ENCODE measurements around the gene ARMC6.

Gene ARMC6

GRCh38 chr19:19033426-19034203, at the start of gene ARMC6, which contains the start of gene SUGP2:
TSS of gene ARMC6 (plus strand) at chr19:19033603. CDS start at chr19:19034210, 607 bp downstream.
TSS of gene SUGP2 (minus strand) at chr19:19033517. CDS start at chr19:19031071, 2,446 bp downstream.
- DNase-seq (ENCODE audit: insufficient read length, low spot score) (peak; percentile 93), FAIRE-seq (no peak)
- TF ChIP-seq POLR2A (IDR thresholded peaks at IDR 0.05; ENCODE audit: low read depth, low read length): peak; percentile 49

GRCh38 chr19:18984251-18984650, 49.2 kb upstream of the ARMC6 start:
- DNase-seq (ENCODE audit: insufficient read length, low spot score) (no peak), FAIRE-seq (no peak)
- TF ChIP-seq POLR2A (IDR thresholded peaks at IDR 0.05; ENCODE audit: low read depth, low read length): no peak

DNA sequence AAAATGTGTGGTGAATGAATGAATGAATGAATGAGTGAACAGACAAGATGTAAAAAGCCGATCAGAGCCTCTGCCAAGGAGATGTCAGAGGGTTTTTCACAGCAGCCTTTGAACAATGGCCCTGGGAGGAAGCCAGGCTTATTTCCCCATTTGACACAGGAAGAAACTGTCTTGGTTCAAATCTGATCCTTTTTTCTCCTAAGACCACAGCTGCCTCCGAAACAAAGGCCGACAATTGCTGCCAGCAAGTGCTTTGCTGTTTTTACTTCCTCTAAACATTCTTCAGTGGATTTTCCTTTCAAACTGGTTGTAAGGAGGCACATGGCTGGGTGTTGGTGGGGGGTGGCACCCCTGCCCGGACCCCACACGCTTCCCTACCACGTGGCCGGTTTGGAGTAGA, 48.1 kb upstream of the ARMC6 start:
- TF ChIP-seq POLR2A (IDR thresholded peaks at IDR 0.05; ENCODE audit: low read depth, low read length): no peak
- DNase-seq (ENCODE audit: insufficient read length, low spot score): no peak
- FAIRE-seq: no peak

GRCh38 chr19:18987456-18987855, 45.9 kb upstream of the ARMC6 start:
- FAIRE-seq: no peak
- no peak for DNase-seq (ENCODE audit: insufficient read length, low spot score)
- TF ChIP-seq POLR2A (IDR thresholded peaks at IDR 0.05; ENCODE audit: low read depth, low read length): no peak

GRCh38 chr19:18989316-18989715, 44.1 kb upstream of the ARMC6 start:
- FAIRE-seq (no peak), DNase-seq (ENCODE audit: insufficient read length, low spot score) (no peak)
- TF ChIP-seq POLR2A (IDR thresholded peaks at IDR 0.05; ENCODE audit: low read depth, low read length): no peak

GRCh38 chr19:18990128-18990708, 43.2 kb upstream of the ARMC6 start:
- no peak for DNase-seq (ENCODE audit: insufficient read length, low spot score)
- no peak for TF ChIP-seq POLR2A (IDR thresholded peaks at IDR 0.05; ENCODE audit: low read depth, low read length)

DNA sequence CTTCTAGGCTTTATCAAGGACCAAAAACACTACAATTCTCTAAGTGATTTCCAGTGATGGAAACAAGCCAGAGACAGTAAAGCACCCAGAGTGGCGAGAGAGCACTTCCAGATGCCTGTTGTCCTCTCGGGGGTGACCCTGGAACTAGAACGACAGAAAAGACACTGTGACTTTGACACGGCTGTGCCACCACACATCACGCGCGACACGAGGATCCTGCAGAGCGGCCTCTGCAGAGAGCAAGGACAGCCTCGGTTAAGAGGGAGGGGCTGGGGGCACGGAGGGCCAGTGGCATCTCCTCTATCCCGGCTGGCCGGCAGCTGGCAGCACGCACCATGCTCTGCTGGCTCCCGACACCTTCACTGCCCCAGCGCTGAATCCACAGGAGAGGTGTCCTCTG, 42.4 kb upstream of the ARMC6 start:
- TF ChIP-seq POLR2A (IDR thresholded peaks at IDR 0.05; ENCODE audit: low read depth, low read length): no peak
- no peak for DNase-seq (ENCODE audit: insufficient read length, low spot score)
- FAIRE-seq: no peak

More at GRCh38 chr19:18990128-18990708, 43.2 kb upstream of the ARMC6 start:
- FAIRE-seq: no peak

DNA sequence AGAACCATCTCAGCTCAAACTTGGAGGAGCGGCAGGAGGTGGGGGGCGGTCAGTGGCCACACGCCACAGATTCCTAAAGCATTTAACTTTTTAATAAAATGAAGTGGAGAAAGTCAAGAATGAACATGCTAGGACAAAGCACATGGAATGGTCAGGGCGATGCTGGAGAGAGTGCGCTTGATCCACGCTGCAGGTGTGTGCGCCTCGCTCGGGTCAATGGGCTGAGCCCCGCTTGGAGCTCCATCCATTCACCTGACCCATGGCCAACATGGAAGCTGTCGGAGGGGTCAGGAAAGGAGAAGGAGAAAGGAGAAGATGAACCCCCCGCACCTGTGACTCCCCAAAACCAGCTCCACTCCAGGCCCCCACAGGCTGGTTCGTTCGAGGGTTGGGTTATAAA, 41.9 kb upstream of the ARMC6 start:
- DNase-seq (ENCODE audit: insufficient read length, low spot score): no peak
- no peak for TF ChIP-seq POLR2A (IDR thresholded peaks at IDR 0.05; ENCODE audit: low read depth, low read length)
- no peak for FAIRE-seq

DNA sequence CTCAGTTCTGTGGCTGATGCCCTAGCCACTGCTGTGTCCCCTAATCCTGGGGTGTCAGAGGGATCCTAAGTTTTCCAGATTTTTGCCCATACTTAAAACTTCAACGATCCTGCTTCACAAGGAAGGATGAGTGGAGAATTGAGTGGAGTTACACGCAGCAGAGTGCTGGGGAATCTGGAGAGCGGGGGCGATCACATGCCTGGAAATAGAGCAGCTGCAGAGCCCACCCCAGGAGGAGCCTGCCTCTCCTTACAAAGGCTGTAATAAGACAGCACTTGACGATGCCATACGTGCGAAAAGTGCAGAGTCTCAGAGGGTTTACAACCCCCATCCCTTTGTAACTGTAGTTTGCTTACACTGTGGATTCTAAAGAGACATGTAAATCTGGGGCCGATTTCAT, 40.7 kb upstream of the ARMC6 start:
- TF ChIP-seq POLR2A (IDR thresholded peaks at IDR 0.05; ENCODE audit: low read depth, low read length): no peak
- DNase-seq (ENCODE audit: insufficient read length, low spot score): no peak
- FAIRE-seq: no peak

GRCh38 chr19:18993115-18993514, 40.3 kb upstream of the ARMC6 start:
- DNase-seq (ENCODE audit: insufficient read length, low spot score): no peak
- no peak for TF ChIP-seq POLR2A (IDR thresholded peaks at IDR 0.05; ENCODE audit: low read depth, low read length)
- FAIRE-seq: no peak

DNA sequence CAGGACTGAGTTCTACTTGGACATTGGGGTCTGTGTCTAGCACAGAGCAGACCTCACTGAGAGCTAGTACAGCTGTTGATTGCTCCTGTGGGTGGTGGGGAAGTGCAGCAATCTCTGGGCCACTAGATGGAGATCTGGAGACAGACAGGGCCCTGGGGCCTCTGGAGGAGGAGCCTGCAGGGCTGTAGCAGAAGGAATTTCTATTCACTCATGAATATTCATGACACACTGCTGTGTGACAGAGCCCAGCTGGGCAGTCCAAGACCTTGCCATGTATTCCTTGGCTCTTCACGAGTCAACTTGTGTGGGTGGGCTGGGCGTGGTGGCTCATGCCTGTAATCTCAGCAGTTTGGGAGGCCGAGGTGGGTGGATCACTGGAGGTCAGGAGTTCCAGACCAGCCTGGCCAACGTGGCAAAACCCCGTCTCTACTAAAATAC, 37.6 kb upstream of the ARMC6 start:
- no peak for TF ChIP-seq POLR2A (IDR thresholded peaks at IDR 0.05; ENCODE audit: low read depth, low read length)
- no peak for FAIRE-seq
- DNase-seq (ENCODE audit: insufficient read length, low spot score): peak; percentile 86

GRCh38 chr19:18996351-18996750, 37.1 kb upstream of the ARMC6 start:
- DNase-seq (ENCODE audit: insufficient read length, low spot score) (no peak), FAIRE-seq (no peak)
- TF ChIP-seq POLR2A (IDR thresholded peaks at IDR 0.05; ENCODE audit: low read depth, low read length): no peak

DNA sequence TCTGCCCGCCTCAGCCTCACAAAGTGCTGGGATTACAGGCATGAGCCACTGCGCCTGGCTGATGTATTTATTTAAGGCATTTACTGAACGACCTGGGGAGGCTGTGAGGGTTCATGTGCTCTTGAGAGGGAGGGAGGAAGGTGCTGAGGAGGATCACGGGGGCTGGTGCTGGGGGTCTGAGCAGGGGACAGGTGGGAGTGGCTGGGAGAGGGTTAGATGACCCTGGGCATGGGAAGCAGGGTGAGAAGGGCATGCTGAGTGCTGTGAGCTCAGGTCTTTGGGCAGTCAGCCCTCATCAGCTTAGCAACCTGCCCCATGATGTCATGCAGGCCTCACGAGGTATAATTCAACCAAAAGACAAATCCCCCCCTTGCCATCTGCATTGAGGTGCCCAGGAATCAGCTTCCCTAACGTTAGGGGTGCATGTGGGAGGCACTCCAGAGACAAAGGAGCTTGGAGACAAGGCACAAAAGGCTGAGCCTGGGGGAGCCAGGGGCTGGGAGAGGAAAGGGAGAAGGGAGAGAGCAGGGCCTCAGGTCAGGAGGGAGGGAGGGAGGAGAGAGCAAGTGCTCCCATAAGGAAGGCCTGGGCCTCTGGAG, 36.5 kb upstream of the ARMC6 start:
- DNase-seq (ENCODE audit: insufficient read length, low spot score) (no peak), FAIRE-seq (no peak)
- TF ChIP-seq POLR2A (IDR thresholded peaks at IDR 0.05; ENCODE audit: low read depth, low read length): no peak

DNA sequence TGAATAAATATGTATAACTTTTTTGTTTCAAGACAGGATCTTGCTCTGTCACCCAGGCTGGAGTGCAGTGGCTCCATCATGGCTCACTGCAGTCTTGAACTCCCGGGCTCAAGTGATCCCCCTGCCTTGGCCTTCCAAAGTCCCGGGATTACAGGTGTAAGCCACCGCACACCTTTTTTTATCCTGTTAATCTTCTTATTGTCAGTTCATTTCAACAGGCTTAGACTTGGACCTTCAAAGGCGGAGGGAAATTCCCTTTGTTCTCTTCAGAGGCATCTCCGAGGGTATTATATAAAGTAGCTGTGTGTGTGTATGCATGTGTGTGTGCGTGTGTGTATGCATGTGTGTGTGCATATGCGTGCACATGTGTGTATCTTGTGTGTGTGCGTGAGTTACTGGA, 35.1 kb upstream of the ARMC6 start:
- DNase-seq (ENCODE audit: insufficient read length, low spot score): no peak
- no peak for FAIRE-seq

More for the DNA sequence above, 35.1 kb upstream of the ARMC6 start:
- no peak for TF ChIP-seq POLR2A (IDR thresholded peaks at IDR 0.05; ENCODE audit: low read depth, low read length)

Measured in H54 (cell line).